NK-92 (cell line): ENCODE results near the gene EML3.

Experiments
- DNase-seq: peaks from one replicate; lab custom pipeline; 2025; ENCODE audit not compliant: unreplicated experiment; lab: John Stamatoyannopoulos, UW

EML3 gene

DNA sequence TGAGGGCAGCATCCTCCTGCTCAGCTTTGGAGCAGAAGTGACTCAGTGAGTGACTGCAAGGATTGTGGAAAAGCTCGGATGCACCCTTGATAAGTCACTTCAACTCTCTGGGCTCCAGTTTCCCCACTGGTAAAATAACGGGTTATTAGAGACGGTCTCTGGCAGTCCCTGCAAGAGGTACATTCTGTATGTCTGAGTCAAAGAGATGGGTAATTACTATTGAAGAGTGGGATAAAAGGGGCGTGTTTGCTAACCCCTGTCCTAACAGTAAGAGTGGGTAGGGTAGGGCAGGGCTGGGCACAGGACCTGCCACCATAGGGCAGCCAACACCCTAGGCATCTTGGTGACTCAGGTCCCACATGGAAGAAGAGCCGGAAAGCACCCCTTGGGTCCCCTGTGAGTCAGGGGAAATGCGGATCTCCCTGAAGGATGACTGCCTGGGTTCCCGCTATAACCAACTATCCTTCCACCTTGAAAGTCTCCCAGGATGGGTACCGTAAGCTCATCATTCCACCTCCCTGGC lies 58.7 kb downstream of the EML3 start:
- no peak for DNase-seq

GRCh38 chr11:62553080-62553838 lies 59.3 kb downstream of the EML3 start:
- no peak for DNase-seq

GRCh38 chr11:62552485-62553079 lies 60.0 kb downstream of the EML3 start:
- DNase-seq: no peak
